Measurements from ENCODE around the gene IRAK1.

GRCh38 chrX:154026136-154027021 lies 6.7 kb upstream of the IRAK1 start:
- TF ChIP-seq YY1 (IDR thresholded peaks at IDR 0.05; ENCODE audit: insufficient read depth, insufficient read length) (no peak), SUZ12 (IDR thresholded peaks at IDR 0.05; ENCODE audit: extremely low read depth, insufficient read depth, insufficient read length) (no peak), ZNF274 (IDR thresholded peaks at IDR 0.05; ENCODE audit: low read depth, low read length) (no peak)
